Measurements from ENCODE around the gene DNMT3A. TPM values are rescaled to one million over a fixed set of nuclear protein-coding genes. Genes with fewer than 3 reads are reported as not detected.

DNMT3A gene
- total and polyA plus RNA-seq, 2 experiments from 2014 or later = 47.2 to 80.4 TPM

DNA sequence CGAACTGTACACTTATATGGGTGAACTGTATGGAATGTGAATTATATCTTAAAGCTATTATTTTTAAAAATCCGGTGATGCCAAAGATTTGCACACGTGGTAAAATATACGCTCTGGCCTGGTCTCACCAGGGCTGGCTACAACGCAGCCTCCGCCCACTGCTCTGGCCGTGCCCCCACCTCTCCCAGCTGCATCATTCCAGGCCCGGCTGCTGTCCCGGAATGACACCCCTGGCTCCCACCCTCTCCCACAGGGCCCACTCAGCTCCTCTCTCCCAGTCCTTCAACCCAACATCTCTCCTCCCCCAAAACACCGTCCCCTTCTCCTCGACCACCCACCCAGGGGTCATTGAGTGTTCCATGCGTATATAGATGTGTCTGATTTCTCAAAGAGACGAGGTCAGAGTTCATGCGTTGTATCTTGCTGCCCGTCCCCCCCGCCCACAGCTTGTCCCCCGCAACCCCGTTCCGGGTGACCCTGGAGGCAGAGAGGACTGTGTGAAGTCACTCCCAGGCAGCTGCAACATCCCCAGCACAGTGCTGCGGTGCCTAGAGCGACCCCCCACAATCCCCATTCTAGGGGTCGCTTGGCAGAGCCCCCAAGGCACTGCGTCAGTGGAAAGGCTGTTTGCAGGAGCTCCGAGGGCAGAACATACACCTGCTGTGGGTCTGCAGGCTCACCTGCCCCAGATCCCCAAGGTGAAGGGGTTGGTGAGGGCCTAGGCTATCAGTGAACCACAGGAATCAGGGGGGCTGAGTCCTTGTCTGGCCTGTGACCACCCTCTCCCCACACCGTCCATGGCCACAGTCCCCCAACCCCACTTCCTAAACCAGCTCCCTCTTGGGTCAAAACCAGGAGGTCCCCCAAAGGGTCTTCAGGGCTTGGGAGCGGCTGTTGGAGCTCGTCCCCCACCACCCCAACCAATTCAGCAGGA, 13.3 kb downstream of the DNMT3A start:
- Mint-ChIP-seq H3K27ac (no peak overlapping the region), H3K9me3 (peaks cover 13% of the 10 kb centered on the region; the same call in 2 of the 3 replicates), H3K4me3 (no peak overlapping the region), H3K4me1 (peaks cover 14% of the 10 kb centered on the region), H3K36me3 (ENCODE audit: low read depth) (peaks cover 11% of the 10 kb centered on the region), H3K27me3 (ENCODE audit: insufficient read depth, low read depth, poor library complexity) (peaks cover 16% of the 10 kb centered on the region)
- Histone ChIP-seq H2AFZ (no peak overlapping the region), H3K36me3 (ENCODE audit: insufficient read depth) (no peaks in the 10 kb centered on the region), H3K4me1 (ENCODE audit: insufficient read depth) (peaks cover 4% of the 10 kb centered on the region), H4K20me1 (replicated peaks; ENCODE audit: insufficient read depth) (no peaks in the 10 kb centered on the region), H3K27me3 (ENCODE audit: insufficient read depth) (no peaks in the 10 kb centered on the region), H3K9me2 (ENCODE audit: insufficient read depth) (no peaks in the 10 kb centered on the region), H3K4me3 (no peak overlapping the region), H3K79me2 (replicated peaks; ENCODE audit: insufficient read depth) (0 out of 2 replicates have a peak, but pooled peaks cover 4% of the 10 kb centered on the region), H3K27ac (ENCODE audit: low read depth) (no peak overlapping the region), H3K4me2 (no peak overlapping the region), H3F3A (replicated peaks; ENCODE audit: low read depth) (0 out of 2 replicates have a peak, but pooled peaks cover 5% of the 10 kb centered on the region)
- ATAC-seq (no peak), DNase-seq (ENCODE audit: low spot score) (no peak)
- TF ChIP-seq ZNF114 (CRISPR knock-in tag; IDR thresholded peaks at IDR 0.05) = no peak
- TF ChIP-seq, protein P1, sequence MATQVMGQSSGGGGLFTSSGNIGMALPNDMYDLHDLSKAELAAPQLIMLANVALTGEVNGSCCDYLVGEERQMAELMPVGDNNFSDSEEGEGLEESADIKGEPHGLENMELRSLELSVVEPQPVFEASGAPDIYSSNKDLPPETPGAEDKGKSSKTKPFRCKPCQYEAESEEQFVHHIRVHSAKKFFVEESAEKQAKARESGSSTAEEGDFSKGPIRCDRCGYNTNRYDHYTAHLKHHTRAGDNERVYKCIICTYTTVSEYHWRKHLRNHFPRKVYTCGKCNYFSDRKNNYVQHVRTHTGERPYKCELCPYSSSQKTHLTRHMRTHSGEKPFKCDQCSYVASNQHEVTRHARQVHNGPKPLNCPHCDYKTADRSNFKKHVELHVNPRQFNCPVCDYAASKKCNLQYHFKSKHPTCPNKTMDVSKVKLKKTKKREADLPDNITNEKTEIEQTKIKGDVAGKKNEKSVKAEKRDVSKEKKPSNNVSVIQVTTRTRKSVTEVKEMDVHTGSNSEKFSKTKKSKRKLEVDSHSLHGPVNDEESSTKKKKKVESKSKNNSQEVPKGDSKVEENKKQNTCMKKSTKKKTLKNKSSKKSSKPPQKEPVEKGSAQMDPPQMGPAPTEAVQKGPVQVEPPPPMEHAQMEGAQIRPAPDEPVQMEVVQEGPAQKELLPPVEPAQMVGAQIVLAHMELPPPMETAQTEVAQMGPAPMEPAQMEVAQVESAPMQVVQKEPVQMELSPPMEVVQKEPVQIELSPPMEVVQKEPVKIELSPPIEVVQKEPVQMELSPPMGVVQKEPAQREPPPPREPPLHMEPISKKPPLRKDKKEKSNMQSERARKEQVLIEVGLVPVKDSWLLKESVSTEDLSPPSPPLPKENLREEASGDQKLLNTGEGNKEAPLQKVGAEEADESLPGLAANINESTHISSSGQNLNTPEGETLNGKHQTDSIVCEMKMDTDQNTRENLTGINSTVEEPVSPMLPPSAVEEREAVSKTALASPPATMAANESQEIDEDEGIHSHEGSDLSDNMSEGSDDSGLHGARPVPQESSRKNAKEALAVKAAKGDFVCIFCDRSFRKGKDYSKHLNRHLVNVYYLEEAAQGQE (IDR thresholded peaks at IDR 0.05; ENCODE audit: unreplicated experiment) = no peak
- TF ChIP-seq NANOG (IDR thresholded peaks at IDR 0.05; ENCODE audit: borderline replicate concordance) = no peak
- no peak for TF ChIP-seq EZH2phosphoT487 (IDR thresholded peaks at IDR 0.05; ENCODE audit: unreplicated experiment)
- no peak for TF ChIP-seq JUNB (IDR thresholded peaks at IDR 0.05; ENCODE audit: unreplicated experiment)
- TF ChIP-seq, protein P2, sequence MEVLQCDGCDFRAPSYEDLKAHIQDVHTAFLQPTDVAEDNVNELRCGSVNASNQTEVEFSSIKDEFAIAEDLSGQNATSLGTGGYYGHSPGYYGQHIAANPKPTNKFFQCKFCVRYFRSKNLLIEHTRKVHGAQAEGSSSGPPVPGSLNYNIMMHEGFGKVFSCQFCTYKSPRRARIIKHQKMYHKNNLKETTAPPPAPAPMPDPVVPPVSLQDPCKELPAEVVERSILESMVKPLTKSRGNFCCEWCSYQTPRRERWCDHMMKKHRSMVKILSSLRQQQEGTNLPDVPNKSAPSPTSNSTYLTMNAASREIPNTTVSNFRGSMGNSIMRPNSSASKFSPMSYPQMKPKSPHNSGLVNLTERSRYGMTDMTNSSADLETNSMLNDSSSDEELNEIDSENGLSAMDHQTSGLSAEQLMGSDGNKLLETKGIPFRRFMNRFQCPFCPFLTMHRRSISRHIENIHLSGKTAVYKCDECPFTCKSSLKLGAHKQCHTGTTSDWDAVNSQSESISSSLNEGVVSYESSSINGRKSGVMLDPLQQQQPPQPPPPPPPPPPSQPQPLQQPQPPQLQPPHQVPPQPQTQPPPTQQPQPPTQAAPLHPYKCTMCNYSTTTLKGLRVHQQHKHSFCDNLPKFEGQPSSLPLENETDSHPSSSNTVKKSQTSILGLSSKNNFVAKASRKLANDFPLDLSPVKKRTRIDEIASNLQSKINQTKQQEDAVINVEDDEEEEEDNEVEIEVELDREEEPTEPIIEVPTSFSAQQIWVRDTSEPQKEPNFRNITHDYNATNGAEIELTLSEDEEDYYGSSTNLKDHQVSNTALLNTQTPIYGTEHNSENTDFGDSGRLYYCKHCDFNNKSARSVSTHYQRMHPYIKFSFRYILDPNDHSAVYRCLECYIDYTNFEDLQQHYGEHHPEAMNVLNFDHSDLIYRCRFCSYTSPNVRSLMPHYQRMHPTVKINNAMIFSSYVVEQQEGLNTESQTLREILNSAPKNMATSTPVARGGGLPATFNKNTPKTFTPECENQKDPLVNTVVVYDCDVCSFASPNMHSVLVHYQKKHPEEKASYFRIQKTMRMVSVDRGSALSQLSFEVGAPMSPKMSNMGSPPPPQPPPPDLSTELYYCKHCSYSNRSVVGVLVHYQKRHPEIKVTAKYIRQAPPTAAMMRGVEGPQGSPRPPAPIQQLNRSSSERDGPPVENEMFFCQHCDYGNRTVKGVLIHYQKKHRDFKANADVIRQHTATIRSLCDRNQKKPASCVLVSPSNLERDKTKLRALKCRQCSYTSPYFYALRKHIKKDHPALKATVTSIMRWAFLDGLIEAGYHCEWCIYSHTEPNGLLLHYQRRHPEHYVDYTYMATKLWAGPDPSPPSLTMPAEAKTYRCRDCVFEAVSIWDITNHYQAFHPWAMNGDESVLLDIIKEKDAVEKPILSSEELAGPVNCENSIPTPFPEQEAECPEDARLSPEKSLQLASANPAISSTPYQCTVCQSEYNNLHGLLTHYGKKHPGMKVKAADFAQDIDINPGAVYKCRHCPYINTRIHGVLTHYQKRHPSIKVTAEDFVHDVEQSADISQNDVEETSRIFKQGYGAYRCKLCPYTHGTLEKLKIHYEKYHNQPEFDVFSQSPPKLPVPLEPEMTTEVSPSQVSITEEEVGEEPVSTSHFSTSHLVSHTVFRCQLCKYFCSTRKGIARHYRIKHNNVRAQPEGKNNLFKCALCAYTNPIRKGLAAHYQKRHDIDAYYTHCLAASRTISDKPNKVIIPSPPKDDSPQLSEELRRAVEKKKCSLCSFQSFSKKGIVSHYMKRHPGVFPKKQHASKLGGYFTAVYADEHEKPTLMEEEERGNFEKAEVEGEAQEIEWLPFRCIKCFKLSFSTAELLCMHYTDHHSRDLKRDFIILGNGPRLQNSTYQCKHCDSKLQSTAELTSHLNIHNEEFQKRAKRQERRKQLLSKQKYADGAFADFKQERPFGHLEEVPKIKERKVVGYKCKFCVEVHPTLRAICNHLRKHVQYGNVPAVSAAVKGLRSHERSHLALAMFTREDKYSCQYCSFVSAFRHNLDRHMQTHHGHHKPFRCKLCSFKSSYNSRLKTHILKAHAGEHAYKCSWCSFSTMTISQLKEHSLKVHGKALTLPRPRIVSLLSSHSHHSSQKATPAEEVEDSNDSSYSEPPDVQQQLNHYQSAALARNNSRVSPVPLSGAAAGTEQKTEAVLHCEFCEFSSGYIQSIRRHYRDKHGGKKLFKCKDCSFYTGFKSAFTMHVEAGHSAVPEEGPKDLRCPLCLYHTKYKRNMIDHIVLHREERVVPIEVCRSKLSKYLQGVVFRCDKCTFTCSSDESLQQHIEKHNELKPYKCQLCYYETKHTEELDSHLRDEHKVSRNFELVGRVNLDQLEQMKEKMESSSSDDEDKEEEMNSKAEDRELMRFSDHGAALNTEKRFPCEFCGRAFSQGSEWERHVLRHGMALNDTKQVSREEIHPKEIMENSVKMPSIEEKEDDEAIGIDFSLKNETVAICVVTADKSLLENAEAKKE (CRISPR knock-in tag; IDR thresholded peaks at IDR 0.05) = no peak
- TF ChIP-seq, protein P3, sequence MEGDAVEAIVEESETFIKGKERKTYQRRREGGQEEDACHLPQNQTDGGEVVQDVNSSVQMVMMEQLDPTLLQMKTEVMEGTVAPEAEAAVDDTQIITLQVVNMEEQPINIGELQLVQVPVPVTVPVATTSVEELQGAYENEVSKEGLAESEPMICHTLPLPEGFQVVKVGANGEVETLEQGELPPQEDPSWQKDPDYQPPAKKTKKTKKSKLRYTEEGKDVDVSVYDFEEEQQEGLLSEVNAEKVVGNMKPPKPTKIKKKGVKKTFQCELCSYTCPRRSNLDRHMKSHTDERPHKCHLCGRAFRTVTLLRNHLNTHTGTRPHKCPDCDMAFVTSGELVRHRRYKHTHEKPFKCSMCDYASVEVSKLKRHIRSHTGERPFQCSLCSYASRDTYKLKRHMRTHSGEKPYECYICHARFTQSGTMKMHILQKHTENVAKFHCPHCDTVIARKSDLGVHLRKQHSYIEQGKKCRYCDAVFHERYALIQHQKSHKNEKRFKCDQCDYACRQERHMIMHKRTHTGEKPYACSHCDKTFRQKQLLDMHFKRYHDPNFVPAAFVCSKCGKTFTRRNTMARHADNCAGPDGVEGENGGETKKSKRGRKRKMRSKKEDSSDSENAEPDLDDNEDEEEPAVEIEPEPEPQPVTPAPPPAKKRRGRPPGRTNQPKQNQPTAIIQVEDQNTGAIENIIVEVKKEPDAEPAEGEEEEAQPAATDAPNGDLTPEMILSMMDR (conservative IDR thresholded peaks at IDR 0.05; ENCODE audit: low read depth in 2 of 2) = no peak
- TF ChIP-seq STAT1 (IDR thresholded peaks at IDR 0.05; ENCODE audit: unreplicated experiment) = no peak
- no peak for TF ChIP-seq ZNF331 (CRISPR knock-in tag; IDR thresholded peaks at IDR 0.05; ENCODE audit: low read depth)
- TF ChIP-seq, protein P4, sequence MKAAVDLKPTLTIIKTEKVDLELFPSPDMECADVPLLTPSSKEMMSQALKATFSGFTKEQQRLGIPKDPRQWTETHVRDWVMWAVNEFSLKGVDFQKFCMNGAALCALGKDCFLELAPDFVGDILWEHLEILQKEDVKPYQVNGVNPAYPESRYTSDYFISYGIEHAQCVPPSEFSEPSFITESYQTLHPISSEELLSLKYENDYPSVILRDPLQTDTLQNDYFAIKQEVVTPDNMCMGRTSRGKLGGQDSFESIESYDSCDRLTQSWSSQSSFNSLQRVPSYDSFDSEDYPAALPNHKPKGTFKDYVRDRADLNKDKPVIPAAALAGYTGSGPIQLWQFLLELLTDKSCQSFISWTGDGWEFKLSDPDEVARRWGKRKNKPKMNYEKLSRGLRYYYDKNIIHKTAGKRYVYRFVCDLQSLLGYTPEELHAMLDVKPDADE (IDR thresholded peaks at IDR 0.05) = no peak
- no peak for TF ChIP-seq EZH2 (IDR thresholded peaks at IDR 0.05; ENCODE audit: low read depth, unreplicated experiment)
- TF ChIP-seq POLR2AphosphoS5 (IDR thresholded peaks at IDR 0.05; ENCODE audit: low read depth) = no peak
- no peak for TF ChIP-seq CREB1 (CRISPR knock-in tag; IDR thresholded peaks at IDR 0.05; ENCODE audit: low read depth)

Data from GM23338 (cell line).